Measurements from ENCODE around the gene CCDC38.

Gene CCDC38

GRCh38 chr12:95836630-95837239 is 105.7 kb downstream of the CCDC38 start:
- no peak for DNase-seq (ENCODE audit: low read depth in 2 of 2)

GRCh38 chr12:95836185-95836609 is 106.2 kb downstream of the CCDC38 start:
- DNase-seq (ENCODE audit: low read depth in 2 of 2), result no peak

GRCh38 chr12:95834572-95834971 is 107.8 kb downstream of the CCDC38 start:
- no peak for DNase-seq (ENCODE audit: low read depth in 2 of 2)

GRCh38 chr12:95830335-95831089 is 111.9 kb downstream of the CCDC38 start:
- DNase-seq (ENCODE audit: low read depth in 2 of 2), result no peak

GRCh38 chr12:95829395-95829794 is 113.0 kb downstream of the CCDC38 start:
- DNase-seq (ENCODE audit: low read depth in 2 of 2), result no peak

GRCh38 chr12:95820096-95820703 is 122.2 kb downstream of the CCDC38 start:
- no peak for DNase-seq (ENCODE audit: low read depth in 2 of 2)
